ENCODE measurements around the gene OTUD1. TPM values are rescaled to one million over a fixed set of nuclear protein-coding genes. Genes with fewer than 3 reads are reported as not detected.

The OTUD1 gene
- total and polyA plus RNA-seq, 4 donors: 8.0 to 23.5 (median 15.1) TPM

DNA sequence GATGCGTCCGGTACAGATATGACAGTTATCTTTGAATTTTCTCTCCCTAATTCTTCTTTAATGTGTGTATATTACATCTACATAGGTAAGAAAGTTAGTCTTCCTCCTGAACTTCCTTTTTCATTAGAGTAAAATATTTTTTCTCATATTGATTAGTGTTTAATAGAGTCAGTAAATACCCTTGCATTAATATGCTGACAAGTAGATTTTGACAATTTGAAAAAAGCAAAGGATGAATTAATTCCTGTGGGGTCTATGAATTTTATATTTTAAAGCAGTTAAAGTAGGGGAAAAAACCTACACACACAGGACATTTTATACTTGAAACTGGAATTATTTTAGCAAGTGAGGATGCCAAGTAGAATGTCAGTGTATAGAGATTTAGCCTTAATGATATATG is 9.4 kb downstream of the OTUD1 start:
- H3K27me3 ChIP-seq (ENCODE audit: control insufficient read depth in 1 of 2, insufficient read depth in 2 of 2, low read length in 1 of 2): no peaks in the 10 kb centered on the region
- intact Hi-C loops (cut with DNase I): no loop called here
- DNase-seq (no peak), ATAC-seq (ENCODE audit: low FRiP score) (no peak)
- 98 to 100% methylated on average over 2 of the region's 2 CpGs for WGBS, 2 donors
- H3K36me3 ChIP-seq (ENCODE audit: control insufficient read depth in 1 of 2, insufficient read depth in 2 of 2, low read length in 1 of 2): no peaks in the 10 kb centered on the region
- no peak overlapping the region for H3K27ac ChIP-seq (ENCODE audit: low read depth in 1 of 2, low read length in 2 of 2)
- no peaks in the 10 kb centered on the region for H3K4me1 ChIP-seq (ENCODE audit: control insufficient read depth in 1 of 2, insufficient read depth in 2 of 2, low read length in 2 of 2)
- H3K9me3 ChIP-seq (ENCODE audit: control insufficient read depth, low read length): no peaks in the 10 kb centered on the region
- no peak overlapping the region for H3K4me3 ChIP-seq (ENCODE audit: low read length in 2 of 2)

DNA sequence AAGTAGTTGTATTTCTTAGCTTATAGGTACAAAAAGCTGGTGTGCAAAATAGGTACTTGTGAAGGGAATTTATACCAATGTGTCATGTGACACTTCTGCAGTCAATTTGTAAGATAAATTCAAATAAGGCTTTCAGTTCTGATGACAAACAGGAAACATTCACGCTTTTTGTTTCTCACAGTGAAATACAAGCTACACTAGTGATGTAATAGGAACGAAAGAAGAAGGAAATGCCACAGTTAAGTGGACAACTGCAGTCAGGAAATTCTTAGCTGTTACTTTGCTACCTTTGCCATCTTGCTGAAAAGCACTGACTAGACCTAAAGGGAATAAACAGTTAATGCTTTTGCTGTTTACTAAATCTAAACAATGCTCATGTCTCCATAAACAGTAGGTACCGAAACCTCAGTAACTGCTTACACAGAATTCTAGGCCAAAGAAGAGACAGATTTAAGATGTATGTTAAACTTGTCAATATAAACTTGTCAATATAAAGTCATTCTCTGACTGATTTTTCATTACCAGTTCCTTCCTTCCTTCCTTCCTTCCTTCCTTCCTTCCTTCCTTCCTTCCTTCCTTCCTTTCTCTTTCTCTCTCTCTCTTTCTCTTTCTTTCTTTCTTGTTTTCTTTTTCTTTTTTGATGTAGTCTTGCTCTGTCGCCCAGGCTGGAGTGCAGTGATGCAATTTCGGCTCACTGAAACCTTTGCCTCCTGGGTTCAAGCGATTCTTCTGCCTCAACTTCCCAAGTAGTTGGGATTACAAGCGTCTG is 10.1 kb downstream of the OTUD1 start:
- intact Hi-C loops (cut with DNase I): no loop called here
- H3K36me3 ChIP-seq (ENCODE audit: control insufficient read depth in 1 of 2, insufficient read depth in 2 of 2, low read length in 1 of 2): no peaks in the 10 kb centered on the region
- H3K27ac ChIP-seq (ENCODE audit: low read depth in 1 of 2, low read length in 2 of 2): no peak overlapping the region
- ATAC-seq (ENCODE audit: low FRiP score) (no peak), DNase-seq (no peak)
- H3K9me3 ChIP-seq (ENCODE audit: control insufficient read depth, low read length): no peaks in the 10 kb centered on the region
- 82 to 86% methylated on average over 7 of the region's 7 CpGs for WGBS, 2 donors
- H3K27me3 ChIP-seq (ENCODE audit: control insufficient read depth in 1 of 2, insufficient read depth in 2 of 2, low read length in 1 of 2): no peaks in the 10 kb centered on the region
- H3K4me1 ChIP-seq (ENCODE audit: control insufficient read depth in 1 of 2, insufficient read depth in 2 of 2, low read length in 2 of 2): no peaks in the 10 kb centered on the region
- H3K4me3 ChIP-seq (ENCODE audit: low read length in 2 of 2): no peak overlapping the region

DNA sequence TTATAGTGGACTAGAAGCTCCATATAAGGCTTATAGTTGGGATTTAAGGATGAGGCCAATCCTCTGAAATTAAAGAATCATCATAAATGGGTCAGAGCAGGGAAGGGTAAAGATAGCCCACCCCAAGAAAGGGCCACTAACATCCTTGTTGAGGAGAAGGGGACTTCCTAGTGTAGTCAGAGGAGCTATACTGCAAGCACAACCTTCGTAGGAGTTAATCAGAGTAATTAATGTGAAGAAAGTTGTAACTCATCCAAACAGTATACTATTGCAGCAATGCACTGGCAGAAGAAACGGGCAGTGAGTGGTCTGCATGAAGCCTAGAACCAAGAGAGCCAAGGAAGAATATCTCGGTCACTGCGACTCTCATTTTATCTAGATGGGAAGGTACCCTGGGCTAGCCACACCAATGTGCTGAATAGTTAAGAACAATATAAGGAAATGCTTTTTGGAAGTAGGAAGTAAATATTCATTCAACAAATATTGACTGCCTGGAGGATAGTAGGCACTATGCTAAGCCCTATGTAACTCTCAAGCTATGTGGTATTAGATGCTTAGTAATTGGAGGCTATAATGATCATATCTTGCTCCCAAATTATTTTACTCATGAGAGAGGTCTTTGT is 13.3 kb downstream of the OTUD1 start:
- no peaks in the 10 kb centered on the region for H3K9me3 ChIP-seq (ENCODE audit: control insufficient read depth, low read length)
- no peak for DNase-seq
- H3K36me3 ChIP-seq (ENCODE audit: control insufficient read depth in 1 of 2, insufficient read depth in 2 of 2, low read length in 1 of 2): no peaks in the 10 kb centered on the region
- H3K27ac ChIP-seq (ENCODE audit: low read depth in 1 of 2, low read length in 2 of 2): no peak overlapping the region
- 86 to 93% methylated on average over 4 of the region's 4 CpGs for WGBS, 2 donors
- intact Hi-C loops (cut with DNase I): no loop called here
- no peaks in the 10 kb centered on the region for H3K27me3 ChIP-seq (ENCODE audit: control insufficient read depth in 1 of 2, insufficient read depth in 2 of 2, low read length in 1 of 2)
- H3K4me3 ChIP-seq (ENCODE audit: low read length in 2 of 2): no peak overlapping the region
- no peaks in the 10 kb centered on the region for H3K4me1 ChIP-seq (ENCODE audit: control insufficient read depth in 1 of 2, insufficient read depth in 2 of 2, low read length in 2 of 2)
- ATAC-seq (ENCODE audit: low FRiP score): no peak

DNA sequence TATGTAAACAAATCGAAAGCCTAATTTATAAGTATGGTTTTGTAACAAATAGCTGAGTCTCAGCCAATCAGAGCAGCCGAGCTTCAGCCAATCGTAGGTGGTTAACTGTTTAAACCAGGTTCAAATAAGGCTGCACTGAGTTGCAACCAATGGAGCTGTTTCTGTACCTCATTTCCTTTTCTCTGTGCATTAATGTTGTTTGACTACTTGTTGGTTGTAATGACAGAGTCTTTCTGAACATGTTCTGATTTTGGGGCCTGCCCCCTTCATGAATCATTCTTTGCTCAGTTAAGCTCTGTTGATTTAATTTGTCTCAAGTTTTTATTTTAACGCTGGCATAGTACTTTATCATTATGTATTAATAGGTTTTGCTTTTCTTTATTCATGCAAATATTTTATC is 14.6 kb downstream of the OTUD1 start:
- 66 to 84% methylated on average over 4 of the region's 4 CpGs for WGBS, 2 donors
- ATAC-seq (ENCODE audit: low FRiP score) (no peak), DNase-seq (no peak)

DNA sequence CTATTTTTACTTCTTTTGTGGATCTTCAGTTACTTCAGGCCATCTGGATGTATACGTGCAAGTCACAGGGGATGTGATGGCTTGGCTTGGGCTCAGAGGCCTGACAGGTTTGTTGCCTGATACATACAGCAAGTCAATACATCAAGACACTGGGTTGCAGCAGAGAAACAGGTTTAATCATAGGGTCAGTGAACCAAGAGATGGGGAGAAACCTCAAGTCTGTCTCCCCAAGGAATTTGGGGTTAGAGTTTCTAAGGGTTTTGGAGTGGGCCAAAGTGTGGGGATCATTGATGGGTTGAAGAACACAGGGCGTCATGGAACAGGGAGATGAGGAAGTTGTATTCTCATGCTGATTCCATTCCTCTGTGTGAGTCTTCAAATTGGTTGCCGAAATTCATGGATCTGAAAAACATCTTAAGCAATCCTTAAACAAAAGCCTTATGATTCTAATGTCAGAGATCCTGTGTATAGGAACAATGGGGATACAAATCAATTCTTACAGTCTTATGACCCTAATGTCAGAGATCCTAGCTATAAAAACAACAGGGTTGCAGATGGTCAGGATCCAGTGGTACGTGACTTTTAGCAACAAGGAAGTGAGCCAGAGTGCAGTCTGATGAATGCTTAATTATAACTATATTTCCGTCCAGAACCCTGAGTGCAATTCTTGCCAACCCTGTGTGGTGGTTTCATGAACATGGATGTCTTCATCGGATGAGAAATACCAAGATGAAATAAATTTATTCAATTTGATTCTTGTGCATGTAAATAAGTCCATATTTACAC is 18.9 kb downstream of the OTUD1 start:
- H3K36me3 ChIP-seq (ENCODE audit: control insufficient read depth in 1 of 2, insufficient read depth in 2 of 2, low read length in 1 of 2): no peaks in the 10 kb centered on the region
- no peaks in the 10 kb centered on the region for H3K9me3 ChIP-seq (ENCODE audit: control insufficient read depth, low read length)
- no peak overlapping the region for H3K4me3 ChIP-seq (ENCODE audit: low read length in 2 of 2)
- H3K27me3 ChIP-seq (ENCODE audit: control insufficient read depth in 1 of 2, insufficient read depth in 2 of 2, low read length in 1 of 2): no peaks in the 10 kb centered on the region
- H3K27ac ChIP-seq (ENCODE audit: low read depth in 1 of 2, low read length in 2 of 2): no peak overlapping the region
- no peaks in the 10 kb centered on the region for H3K4me1 ChIP-seq (ENCODE audit: control insufficient read depth in 1 of 2, insufficient read depth in 2 of 2, low read length in 2 of 2)
- intact Hi-C loops (cut with DNase I): no loop called here
- whole genome bisulfite sequencing, 2 donors: 80 to 83% methylated on average over 6 of the region's 6 CpGs
- ATAC-seq (ENCODE audit: low FRiP score): no peak
- DNase-seq: no peak

More for the DNA sequence above, 14.6 kb downstream of the OTUD1 start:
- Histone ChIP-seq H3K27ac (ENCODE audit: low read depth in 1 of 2, low read length in 2 of 2) (no peak overlapping the region), H3K4me3 (ENCODE audit: low read length in 2 of 2) (no peak overlapping the region), H3K27me3 (ENCODE audit: control insufficient read depth in 1 of 2, insufficient read depth in 2 of 2, low read length in 1 of 2) (no peaks in the 10 kb centered on the region), H3K36me3 (ENCODE audit: control insufficient read depth in 1 of 2, insufficient read depth in 2 of 2, low read length in 1 of 2) (no peaks in the 10 kb centered on the region), H3K4me1 (ENCODE audit: control insufficient read depth in 1 of 2, insufficient read depth in 2 of 2, low read length in 2 of 2) (no peaks in the 10 kb centered on the region), H3K9me3 (ENCODE audit: control insufficient read depth, low read length) (no peaks in the 10 kb centered on the region)
- intact Hi-C loops (cut with DNase I): no loop called here

- intact Hi-C loops (cut with DNase I): no loop called here
- WGBS, 2 donors: 71 to 78% methylated on average over 6 of the region's 6 CpGs
- no peak for ATAC-seq (ENCODE audit: low FRiP score)
Measured at GRCh38 chr10:23459308-23459939, 20.5 kb downstream of the OTUD1 start.

GRCh38 chr10:23461557-23461956 is 22.7 kb downstream of the OTUD1 start:
- ATAC-seq (ENCODE audit: low FRiP score) (no peak), DNase-seq (no peak)
- Histone ChIP-seq H3K36me3 (ENCODE audit: control insufficient read depth in 1 of 2, insufficient read depth in 2 of 2, low read length in 1 of 2) (no peaks in the 10 kb centered on the region), H3K27me3 (ENCODE audit: control insufficient read depth in 1 of 2, insufficient read depth in 2 of 2, low read length in 1 of 2) (no peaks in the 10 kb centered on the region), H3K27ac (ENCODE audit: low read depth in 1 of 2, low read length in 2 of 2) (no peak overlapping the region), H3K4me3 (ENCODE audit: low read length in 2 of 2) (no peak overlapping the region), H3K4me1 (ENCODE audit: control insufficient read depth in 1 of 2, insufficient read depth in 2 of 2, low read length in 2 of 2) (no peaks in the 10 kb centered on the region), H3K9me3 (ENCODE audit: control insufficient read depth, low read length) (no peaks in the 10 kb centered on the region)
- 57 to 58% methylated on average over 2 of the region's 2 CpGs for WGBS, 2 donors
- intact Hi-C loops (cut with DNase I): no loop called here

More at GRCh38 chr10:23459308-23459939, 20.5 kb downstream of the OTUD1 start:
- no peaks in the 10 kb centered on the region for H3K9me3 ChIP-seq (ENCODE audit: control insufficient read depth, low read length)
- no peaks in the 10 kb centered on the region for H3K4me1 ChIP-seq (ENCODE audit: control insufficient read depth in 1 of 2, insufficient read depth in 2 of 2, low read length in 2 of 2)
- no peak for DNase-seq
- no peak overlapping the region for H3K4me3 ChIP-seq (ENCODE audit: low read length in 2 of 2)
- no peak overlapping the region for H3K27ac ChIP-seq (ENCODE audit: low read depth in 1 of 2, low read length in 2 of 2)
- H3K36me3 ChIP-seq (ENCODE audit: control insufficient read depth in 1 of 2, insufficient read depth in 2 of 2, low read length in 1 of 2): no peaks in the 10 kb centered on the region
- H3K27me3 ChIP-seq (ENCODE audit: control insufficient read depth in 1 of 2, insufficient read depth in 2 of 2, low read length in 1 of 2): no peaks in the 10 kb centered on the region

GRCh38 chr10:23467012-23467411 is 28.1 kb downstream of the OTUD1 start:
- Histone ChIP-seq H3K27ac (ENCODE audit: low read depth in 1 of 2, low read length in 2 of 2) (no peak overlapping the region), H3K36me3 (ENCODE audit: control insufficient read depth in 1 of 2, insufficient read depth in 2 of 2, low read length in 1 of 2) (no peaks in the 10 kb centered on the region), H3K4me1 (ENCODE audit: control insufficient read depth in 1 of 2, insufficient read depth in 2 of 2, low read length in 2 of 2) (no peaks in the 10 kb centered on the region), H3K9me3 (ENCODE audit: control insufficient read depth, low read length) (no peaks in the 10 kb centered on the region), H3K4me3 (ENCODE audit: low read length in 2 of 2) (no peak overlapping the region), H3K27me3 (ENCODE audit: control insufficient read depth in 1 of 2, insufficient read depth in 2 of 2, low read length in 1 of 2) (no peaks in the 10 kb centered on the region)
- intact Hi-C loops (cut with DNase I): no loop called here
- no peak for DNase-seq
- ATAC-seq (ENCODE audit: low FRiP score): no peak
- 77 to 81% methylated on average over 4 of the region's 4 CpGs for WGBS, 2 donors

All from aorta (tissue), 5 donors.